SK-N-SH (cell line): Measurements from ENCODE around the gene RARB. TPM values are rescaled to one million over a fixed set of nuclear protein-coding genes. Genes with fewer than 3 reads are reported as not detected.

Source experiments
- CTCF ChIA-PET: fragments of 300-600, 350-600 bp; formaldehyde crosslinking; extraction: SDS; loops from one replicate; lab custom pipeline; 2021; lab: Yijun Ruan, JAX
- POLR2A ChIA-PET: fragments of 350-600 bp; sonication (Branson Sonifier 250); formaldehyde crosslinking; extraction: SDS; loops from one replicate; lab custom pipeline; 2020; ENCODE audit warnings: antibody characterized with exemption, inconsistent platforms; lab: Yijun Ruan, JAX
- DNase-seq: peaks from one replicate; pipeline ENCODE4 v3.0.0; 2012
- H2AFZ ChIP-seq: fragments of 200-600 bp; sonication (generic); 2 replicates; pipeline ENCODE4 v1.8.1; 2016; ENCODE audit warnings: antibody characterized with exemption, mild to moderate bottlenecking, low read depth
- H3F3A ChIP-seq: fragments of 200-600 bp; sonication (generic); replicated peaks from 2 replicates; pipeline ENCODE3; 2016; ENCODE audit warnings: antibody characterized with exemption, mild to moderate bottlenecking; ENCODE audit not compliant: insufficient read depth
- H3K27ac ChIP-seq, 2 experiments: fragments of 200-500 bp in 1 of 2; fragments of 200-600 bp in 1 of 2; sonication (Bioruptor generic) in 1 of 2; sonication (generic), shearing (Covaris generic) in 1 of 2; 2 replicates each; pipeline versions ENCODE4 v1.5.1 to v1.6.1; 2014 to 2016; ENCODE audit warnings: low read depth in 2 of 2, inconsistent platforms in 1 of 2, low read length in 1 of 2, mild to moderate bottlenecking in 1 of 2, mixed read lengths in 1 of 2
- H3K27me3 ChIP-seq: fragments of 200-600 bp; sonication (generic), shearing (Covaris generic); 2 replicates; pipeline ENCODE4 v1.6.1; 2016; ENCODE audit warnings: mixed run types; ENCODE audit not compliant: insufficient read depth
- H3K36me3 ChIP-seq, 2 experiments: fragments of 200-500 bp in 1 of 2; fragments of 200-600 bp in 1 of 2; sonication (Bioruptor generic) in 1 of 2; sonication (generic) in 1 of 2; replicated peaks in 1 of 2; 2 replicates each; pipeline versions ENCODE3 to v1.5.1; 2014 to 2016; ENCODE audit warnings: low read length in 1 of 2, mild to moderate bottlenecking in 1 of 2; ENCODE audit not compliant: insufficient read depth in 2 of 2, control insufficient read depth in 1 of 2
- H3K4me1 ChIP-seq, 2 experiments: fragments of 200-500 bp in 1 of 2; fragments of 200-600 bp in 1 of 2; sonication (Bioruptor generic) in 1 of 2; sonication (generic), shearing (Covaris generic) in 1 of 2; 2 replicates each; pipeline versions ENCODE4 v1.5.1 to v1.6.1; 2014 to 2016; ENCODE audit warnings: low read depth in 1 of 2, low read length in 1 of 2, mixed run types in 1 of 2; ENCODE audit not compliant: insufficient read depth in 2 of 2, control insufficient read depth in 1 of 2
- H3K4me2 ChIP-seq: fragments of 200-600 bp; sonication (generic), shearing (Covaris generic); 2 replicates; pipeline ENCODE4 v1.6.1; 2017; ENCODE audit warnings: mixed run types
- H3K4me3 ChIP-seq, 2 experiments: fragments of 200-500 bp in 1 of 2; fragments of 200-600 bp in 1 of 2; sonication (Bioruptor generic) in 1 of 2; sonication (generic), shearing (Covaris generic) in 1 of 2; 2 replicates each; pipeline versions ENCODE4 v1.5.1 to v1.8.1; 2014 to 2016; ENCODE audit warnings: low read depth in 2 of 2, inconsistent platforms in 1 of 2, low read length in 1 of 2, mild to moderate bottlenecking in 1 of 2, mixed read lengths in 1 of 2, moderate library complexity in 1 of 2
- H3K79me2 ChIP-seq: fragments of 200-600 bp; sonication (generic); 2 replicates; pipeline ENCODE4 v1.8.1; 2017; ENCODE audit warnings: mild to moderate bottlenecking; ENCODE audit not compliant: insufficient read depth
- H3K9ac ChIP-seq: fragments of 200-600 bp; sonication (generic); 2 replicates; pipeline ENCODE4 v1.6.1; 2017; ENCODE audit warnings: mixed run types
- H3K9me2 ChIP-seq: fragments of 200-600 bp; sonication (generic); 2 replicates; pipeline ENCODE4 v1.6.1; 2017; ENCODE audit warnings: mixed run types
- H3K9me3 ChIP-seq: fragments of 200-600 bp; sonication (generic); 2 replicates; pipeline ENCODE4 v1.6.1; 2017; ENCODE audit warnings: mixed run types, mild to moderate bottlenecking, moderate library complexity
- H4K20me1 ChIP-seq: fragments of 200-600 bp; sonication (generic); 2 replicates; pipeline ENCODE4 v1.6.1; 2017; ENCODE audit warnings: mild to moderate bottlenecking, mixed run types; ENCODE audit not compliant: insufficient read depth
- CHD2 ChIP-seq: fragments of 150-350 bp; IDR thresholded peaks from 2 replicates; pipeline ENCODE4 v1.6.1; 2018; ENCODE audit warnings: low read length; ENCODE audit not compliant: partially characterized antibody
- ELF1 ChIP-seq: IDR thresholded peaks from 2 replicates; pipeline ENCODE4 v1.4.0; 2012
- EZH2phosphoT487 ChIP-seq: fragments of 200-600 bp; sonication (generic); IDR thresholded peaks from 2 replicates; pipeline ENCODE4 v1.6.1; 2017; ENCODE audit warnings: low read depth, mixed run types, mild to moderate bottlenecking, antibody characterized with exemption, moderate library complexity, borderline replicate concordance
- FOXM1 ChIP-seq: IDR thresholded peaks from 2 replicates; pipeline ENCODE4 v1.4.0; 2012; ENCODE audit warnings: low read depth, mild to moderate bottlenecking
- GABPA ChIP-seq: IDR thresholded peaks from 2 replicates; pipeline ENCODE4 v1.4.0; 2012; ENCODE audit warnings: low read depth, mild to moderate bottlenecking
- GATA2 ChIP-seq: sonication (generic); formaldehyde crosslinking; IDR thresholded peaks from 2 replicates; pipeline ENCODE4 v1.5.0; 2020; ENCODE audit warnings: mild to moderate bottlenecking, missing genetic modification reagents
- IRF3 ChIP-seq: fragments of 150-350 bp; IDR thresholded peaks from 2 replicates; pipeline ENCODE4 v1.6.1; 2016; ENCODE audit warnings: mild to moderate bottlenecking, low read depth, low read length
- JUND ChIP-seq: IDR thresholded peaks from 2 replicates; pipeline ENCODE4 v1.4.0; 2012
- MAX ChIP-seq: IDR thresholded peaks from 2 replicates; pipeline ENCODE4 v1.4.0; 2012; ENCODE audit warnings: low read depth
- MEF2A ChIP-seq: IDR thresholded peaks from 2 replicates; pipeline ENCODE4 v1.4.0; 2012; ENCODE audit warnings: low read depth, borderline replicate concordance
- MXI1 ChIP-seq: IDR thresholded peaks from 2 replicates; pipeline ENCODE4 v1.6.1; 2012; ENCODE audit warnings: mild to moderate bottlenecking, low read depth, low read length, improper control_type of control experiment
- PBX3 ChIP-seq: IDR thresholded peaks from 2 replicates; pipeline ENCODE4; 2012
- RXRA ChIP-seq: IDR thresholded peaks from 2 replicates; pipeline ENCODE4 v1.4.0; 2012; ENCODE audit warnings: low read depth, mild to moderate bottlenecking, borderline replicate concordance
- SIN3A ChIP-seq: IDR thresholded peaks from 2 replicates; pipeline ENCODE4 v1.6.1; 2012; ENCODE audit warnings: low read depth, mild to moderate bottlenecking, low read length, moderate library complexity, borderline replicate concordance
- TAF1 ChIP-seq: IDR thresholded peaks from 2 replicates; pipeline ENCODE4 v1.6.1; 2012; ENCODE audit warnings: low read depth, mild to moderate bottlenecking, low read length, moderate library complexity, borderline replicate concordance
- TCF12 ChIP-seq: IDR thresholded peaks from 2 replicates; pipeline ENCODE4 v1.4.0; 2012
- USF1 ChIP-seq: IDR thresholded peaks from 2 replicates; pipeline ENCODE4 v1.4.0; 2012; ENCODE audit warnings: low read depth, borderline replicate concordance
- ZBTB33 ChIP-seq: IDR thresholded peaks from 2 replicates; pipeline ENCODE4 v1.4.0; 2012; ENCODE audit warnings: low read depth, borderline replicate concordance
- WGBS: methylation state at CpG from one replicate; pipeline ENCODE4 v1.1.6; 2017; ENCODE audit warnings: low lambda C conversion rate; 5-methylcytosine and 5-hydroxymethylcytosine counted together
- polyA plus RNA-seq, 3 experiments: library from polyadenylated mRNA; depleted of rRNA; stranded (reverse); fragments of >200 nt; gene quantifications; 2 replicates each; pipeline ENCODE4 v1.2.3, GENCODE V29; 2012

Gene RARB
- polyA plus RNA-seq, 1 of the 3 experiments (the other 2 are of a cell fraction): 10.7 TPM

- TF ChIP-seq ZBTB33 (no peak), MXI1 (no peak), PBX3 (no peak), FOXM1 (no peak), MAX (no peak)
Measured at GRCh38 chr3:25471081-25471768, 43.2 kb downstream of the RARB start (continued).

GRCh38 chr3:25472153-25472552 lies 44.1 kb downstream of the RARB start:
- no peak overlapping the region for H2AFZ ChIP-seq
- TF ChIP-seq CHD2 (no peak), USF1 (peak; percentile 45; the same call in 1 of the 2 replicates)
- H4K20me1 ChIP-seq: no peaks in the 10 kb centered on the region
- peaks cover 56% of the 10 kb centered on the region; the same call in 1 of the 2 replicates for H3K79me2 ChIP-seq
- H3K4me2 ChIP-seq: peak overlapping the region; percentile 10; the same call in 1 of the 2 replicates
- H3K4me3 ChIP-seq: no peak overlapping the region
- 88% methylated on average over 5 of the region's 5 CpGs for WGBS
- no peaks in the 10 kb centered on the region for H3K9me2 ChIP-seq
- POLR2A ChIA-PET: no interaction called here
- peaks cover 5% of the 10 kb centered on the region for H3F3A ChIP-seq
- H3K4me1 ChIP-seq: peaks cover 44 to 51% of the 10 kb centered on the region in 2 experiments; a peak in 3 of 4 replicates
- DNase-seq: no peak
- H3K27ac ChIP-seq: peak overlapping the region; percentile 5 to 88; a peak in 3 of 4 replicates
- CTCF ChIA-PET: interaction anchor here (0.8 to 2.0 kb wide), 5 partner anchors 8 to 390 kb away, joined by 3 to 6 read pairs (median 4); no protein-coding TSS in a partner anchor
- no peaks in the 10 kb centered on the region for H3K9me3 ChIP-seq
- H3K9ac ChIP-seq: no peak overlapping the region
- no peaks in the 10 kb centered on the region for H3K36me3 ChIP-seq
- no peaks in the 10 kb centered on the region for H3K27me3 ChIP-seq

GRCh38 chr3:25472731-25473130 lies 44.7 kb downstream of the RARB start:
- Histone ChIP-seq H2AFZ (no peak overlapping the region), H3K9me2 (no peaks in the 10 kb centered on the region), H3K36me3 (no peaks in the 10 kb centered on the region), H3K9me3 (no peaks in the 10 kb centered on the region), H3K4me1 (peaks cover 44 to 51% of the 10 kb centered on the region in 2 experiments; a peak in 3 of 4 replicates), H3K27ac (peak overlapping the region; percentile 5 to 88; a peak in 3 of 4 replicates), H4K20me1 (no peaks in the 10 kb centered on the region), H3K9ac (no peak overlapping the region; the same call in 1 of the 2 replicates), H3K79me2 (peaks cover 56% of the 10 kb centered on the region; the same call in 1 of the 2 replicates), H3K4me2 (no peak overlapping the region), H3K27me3 (no peaks in the 10 kb centered on the region), H3F3A (peaks cover 5% of the 10 kb centered on the region), H3K4me3 (no peak overlapping the region)
- peak; percentile 33 for DNase-seq
- POLR2A ChIA-PET: no interaction called here
- 60% methylated on average over 3 of the region's 3 CpGs for WGBS
- CTCF ChIA-PET: interaction anchor here (1.0 to 1.7 kb wide), 4 partner anchors 8 to 122 kb away, joined by 3 to 5 read pairs (median 4); no protein-coding TSS in a partner anchor
- peak; percentile 45 for TF ChIP-seq TCF12
- TF ChIP-seq MEF2A: no peak
- TF ChIP-seq RXRA: no peak
- TF ChIP-seq PBX3: peak; percentile 19; the same call in 1 of the 2 replicates
- TF ChIP-seq GABPA: no peak
- 0 out of 2 replicates have a peak, but pooled peaks have one; percentile 9 for TF ChIP-seq GATA2 (CRISPR knock-in tag)
- no peak for TF ChIP-seq SIN3A
- no peak for TF ChIP-seq FOXM1
- TF ChIP-seq EZH2phosphoT487: no peak
- TF ChIP-seq JUND: no peak
- no peak for TF ChIP-seq CHD2
- no peak for TF ChIP-seq ELF1
- no peak for TF ChIP-seq IRF3
- TF ChIP-seq TAF1: no peak
